ENCODE results near the gene NOL4L. TPM values are rescaled to one million over a fixed set of nuclear protein-coding genes. Genes with fewer than 3 reads are reported as not detected.

The NOL4L gene
- total and polyA plus RNA-seq, 7 donors: 0.61 to 2.7 (median 1.3) TPM

DNA sequence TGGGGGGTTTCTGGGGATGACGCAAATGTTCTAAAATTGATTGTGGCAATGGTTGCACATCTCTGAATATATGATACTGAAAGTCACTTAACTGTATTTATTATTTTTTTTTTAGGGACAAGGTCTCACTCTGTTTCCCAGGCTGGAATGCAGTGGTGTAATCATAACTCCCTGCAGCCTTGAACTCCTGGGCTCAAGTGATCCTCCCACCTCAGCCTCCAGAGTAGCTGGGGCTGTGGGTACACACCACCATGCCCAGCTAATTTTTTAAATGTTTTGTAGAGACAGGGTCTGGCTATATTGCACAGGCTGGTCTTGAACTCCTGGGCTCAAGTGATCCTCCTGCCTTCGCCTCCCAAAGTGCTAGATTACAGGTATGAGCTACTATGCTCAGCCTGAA, 33.4 kb downstream of the NOL4L start:
- 90 to 97% (median 95%) methylated on average over 2 of the region's 2 CpGs for WGBS, 3 donors
- Histone ChIP-seq H3K27ac (no peak overlapping the region), H3K36me3 (ENCODE audit: insufficient read depth in 1 of 2, low read depth in 1 of 2) (no peaks in the 10 kb centered on the region), H3K4me3 (no peak overlapping the region), H3K4me1 (no peaks in the 10 kb centered on the region), H3K27me3 (ENCODE audit: insufficient read depth in 3 of 3, low read length in 2 of 3) (peaks cover 0 to 8% (median 5%) of the 10 kb centered on the region in 3 donors), H3K9me3 (no peaks in the 10 kb centered on the region)
- no peak for TF ChIP-seq CTCF (IDR thresholded peaks at IDR 0.05)
- intact Hi-C loops (cut with DNase I): no loop called here
- DNase-seq: no peak
- ATAC-seq: no peak

GRCh38 chr20:32549842-32550241, 35.3 kb downstream of the NOL4L start:
- H3K36me3 ChIP-seq (ENCODE audit: insufficient read depth in 1 of 2, low read depth in 1 of 2): no peaks in the 10 kb centered on the region
- H3K27me3 ChIP-seq (ENCODE audit: insufficient read depth in 3 of 3, low read length in 2 of 3): peaks cover 0 to 1% (median 0%) of the 10 kb centered on the region in 3 donors
- DNase-seq: no peak
- H3K9me3 ChIP-seq: no peaks in the 10 kb centered on the region
- 95 to 98% (median 96%) methylated on average over 2 of the region's 2 CpGs for WGBS, 3 donors
- no peak for TF ChIP-seq CTCF (IDR thresholded peaks at IDR 0.05)
- H3K4me3 ChIP-seq: no peak overlapping the region
- no peak overlapping the region for H3K27ac ChIP-seq
- H3K4me1 ChIP-seq: no peaks in the 10 kb centered on the region
- intact Hi-C loops (cut with DNase I): no loop called here
- ATAC-seq: no peak

- TF ChIP-seq CTCF (IDR thresholded peaks at IDR 0.05): no peak
- Histone ChIP-seq H3K4me1 (no peaks in the 10 kb centered on the region), H3K9me3 (no peaks in the 10 kb centered on the region), H3K4me3 (no peak overlapping the region), H3K27ac (no peak overlapping the region), H3K27me3 (ENCODE audit: insufficient read depth in 3 of 3, low read length in 2 of 3) (no peaks in the 10 kb centered on the region), H3K36me3 (ENCODE audit: insufficient read depth in 1 of 2, low read depth in 1 of 2) (no peaks in the 10 kb centered on the region)
- WGBS, 3 donors: 33 to 61% (median 55%) methylated on average over 1 of the region's 1 CpG
- ATAC-seq (no peak), DNase-seq (no peak)
- intact Hi-C loops (cut with DNase I): no loop called here
Observed at GRCh38 chr20:32547753-32548034, 37.4 kb downstream of the NOL4L start.

GRCh38 chr20:32546918-32547752, 38.0 kb downstream of the NOL4L start:
- ATAC-seq: no peak
- Histone ChIP-seq H3K27ac (no peak overlapping the region), H3K9me3 (no peaks in the 10 kb centered on the region), H3K4me3 (no peak overlapping the region), H3K27me3 (ENCODE audit: insufficient read depth in 3 of 3, low read length in 2 of 3) (no peaks in the 10 kb centered on the region), H3K36me3 (ENCODE audit: insufficient read depth in 1 of 2, low read depth in 1 of 2) (no peaks in the 10 kb centered on the region), H3K4me1 (no peaks in the 10 kb centered on the region)
- intact Hi-C loops (cut with DNase I): no loop called here
- TF ChIP-seq CTCF (IDR thresholded peaks at IDR 0.05): no peak
- DNase-seq: no peak
- 82 to 92% (median 87%) methylated on average over 4 of the region's 4 CpGs for WGBS, 3 donors
